Neuron (in vitro differentiated cells): ENCODE measurements around the gene ZFAND4.
"Not testable (repeated sequence)": the region's sequence is repeated elsewhere in the genome, so short reads cannot be mapped to it uniquely, and the experiment has no call there.

Experiments
- H2AFZ ChIP-seq: one replicate; pipeline ENCODE4 v1.6.1; 2013; ENCODE audit warnings: low read depth, mild to moderate bottlenecking, inconsistent platforms, low read length, moderate library complexity
- H3K27me3 ChIP-seq: one replicate; pipeline ENCODE4 v1.6.1; 2013; ENCODE audit warnings: low read length; ENCODE audit not compliant: insufficient read depth
- H3K36me3 ChIP-seq: one replicate; pipeline ENCODE4 v1.6.1; 2013; ENCODE audit warnings: low read length; ENCODE audit not compliant: insufficient read depth
- H3K4me1 ChIP-seq: one replicate; pipeline ENCODE4 v1.6.1; 2013; ENCODE audit warnings: low read length; ENCODE audit not compliant: insufficient read depth
- H3K4me3 ChIP-seq: 2 replicates; pipeline ENCODE4 v1.5.1; 2013; ENCODE audit warnings: mild to moderate bottlenecking, low read length, moderate library complexity
- H3K9me3 ChIP-seq: one replicate; pipeline ENCODE4 v1.6.1; 2013; ENCODE audit warnings: low read length

ZFAND4 gene

GRCh38 chr10:45575966-45576597 is 96.5 kb downstream of the ZFAND4 start:
- H3K27me3 ChIP-seq: no peaks in the 10 kb centered on the region
- peaks cover 6% of the 10 kb centered on the region for H3K4me1 ChIP-seq
- no peaks in the 10 kb centered on the region for H3K9me3 ChIP-seq
- no peak overlapping the region for H2AFZ ChIP-seq
- no peak overlapping the region for H3K4me3 ChIP-seq
- no peaks in the 10 kb centered on the region for H3K36me3 ChIP-seq

GRCh38 chr10:45575032-45575761 is 97.4 kb downstream of the ZFAND4 start:
- not testable (repeated sequence) for H3K4me3 ChIP-seq, H3K36me3 ChIP-seq, H3K9me3 ChIP-seq, H3K4me1 ChIP-seq, H2AFZ ChIP-seq, H3K27me3 ChIP-seq

- H3K36me3 ChIP-seq: no peaks in the 10 kb centered on the region
- H3K9me3 ChIP-seq: no peaks in the 10 kb centered on the region
- H3K4me3 ChIP-seq: no peak overlapping the region
- no peaks in the 10 kb centered on the region for H3K27me3 ChIP-seq
- no peaks in the 10 kb centered on the region for H3K4me1 ChIP-seq
- H2AFZ ChIP-seq: no peak overlapping the region
Observed at GRCh38 chr10:45569471-45569870, 103.1 kb downstream of the ZFAND4 start.

- Histone ChIP-seq H3K4me1 (no peaks in the 10 kb centered on the region), H3K9me3 (no peaks in the 10 kb centered on the region), H2AFZ (no peak overlapping the region), H3K36me3 (no peaks in the 10 kb centered on the region), H3K27me3 (no peaks in the 10 kb centered on the region), H3K4me3 (no peak overlapping the region)
Observed at GRCh38 chr10:45566415-45566814, 106.2 kb downstream of the ZFAND4 start.
